Activated CD4-positive, alpha-beta T cell treated with anti-CD3 and anti-CD28 coated beads for 48 hours (primary cell): ENCODE measurements around the gene GHDC.
"Not testable (repeated sequence)": the region's sequence is repeated elsewhere in the genome, so short reads cannot be mapped to it uniquely, and the experiment has no call there.

Source experiments
- DNase-seq: peaks from one replicate; pipeline ENCODE4 v3.0.0-alpha.2; 2020

Gene GHDC

GRCh38 chr17:42142371-42142896, 51.9 kb downstream of the GHDC start:
- no peak for DNase-seq

DNA sequence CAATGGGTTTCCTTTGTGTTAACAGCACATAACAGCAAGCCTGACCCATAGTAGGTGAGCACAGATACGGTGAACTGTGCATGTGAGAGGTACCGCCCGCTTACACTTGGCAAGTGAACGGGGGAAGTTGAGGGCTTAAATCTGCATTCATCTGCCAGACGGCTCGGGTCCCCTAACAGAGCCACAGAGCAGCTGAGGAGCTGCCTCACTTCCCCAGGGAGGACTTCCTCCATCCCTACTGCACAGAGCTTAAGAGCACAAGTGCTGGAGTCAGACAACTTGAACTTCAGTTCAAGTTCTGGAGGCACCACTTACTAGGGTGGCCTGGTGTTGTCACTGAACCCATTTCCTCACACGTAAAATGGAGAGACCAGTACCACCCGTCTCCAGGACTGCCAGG, 52.9 kb downstream of the GHDC start:
- DNase-seq = no peak

DNA sequence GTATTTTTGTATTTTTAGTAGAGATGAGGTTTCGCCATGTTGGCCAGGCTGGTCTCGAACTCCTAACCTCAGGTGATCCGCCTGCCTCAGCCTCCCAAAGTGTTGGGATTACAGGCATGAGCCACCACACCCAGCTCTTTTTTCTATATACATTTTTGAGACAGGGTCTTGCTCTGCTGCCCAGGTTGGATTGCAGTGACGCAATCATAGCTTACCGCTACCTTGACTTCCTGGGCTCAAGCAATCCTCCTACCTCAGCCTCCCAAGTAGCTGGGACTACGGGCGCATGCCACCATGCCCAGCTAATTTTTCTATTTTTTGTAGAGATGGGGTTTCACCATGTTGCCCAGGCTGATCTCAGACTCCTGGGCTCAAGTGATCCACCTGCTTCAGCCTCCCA, 53.6 kb downstream of the GHDC start:
- DNase-seq = not testable (repeated sequence)
